NCI-H2227 treated with DMSO at 0.1 percent for 48 hours (cell line): Measurements from ENCODE around the gene HIRIP3.
"Not testable (repeated sequence)": the region's sequence is repeated elsewhere in the genome, so short reads cannot be mapped to it uniquely, and the experiment has no call there.

Experiments used
- DNase-seq: peaks from one replicate; lab custom pipeline; 2025; lab: John Stamatoyannopoulos, UW

Gene HIRIP3

DNA sequence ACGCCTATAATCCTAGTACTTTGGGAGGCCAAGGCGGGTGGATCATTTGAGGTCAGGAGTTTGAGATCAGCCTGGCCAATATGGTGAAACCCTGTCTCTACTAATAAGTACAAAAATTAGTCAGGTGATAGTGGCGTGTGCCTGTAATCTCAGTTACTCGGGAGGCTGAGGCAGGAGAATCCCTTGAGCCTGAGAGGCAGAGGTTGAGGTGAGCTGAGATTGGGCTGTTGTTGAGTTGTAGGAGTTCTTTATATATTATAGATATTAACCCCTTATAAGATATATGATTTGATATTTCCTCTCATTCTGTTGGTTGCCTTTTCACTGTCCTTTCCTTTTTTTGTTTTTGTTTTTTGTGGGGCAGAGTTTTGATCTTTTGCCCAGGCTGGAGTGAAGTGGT is 35.6 kb downstream of the HIRIP3 start:
- DNase-seq = not testable (repeated sequence)

DNA sequence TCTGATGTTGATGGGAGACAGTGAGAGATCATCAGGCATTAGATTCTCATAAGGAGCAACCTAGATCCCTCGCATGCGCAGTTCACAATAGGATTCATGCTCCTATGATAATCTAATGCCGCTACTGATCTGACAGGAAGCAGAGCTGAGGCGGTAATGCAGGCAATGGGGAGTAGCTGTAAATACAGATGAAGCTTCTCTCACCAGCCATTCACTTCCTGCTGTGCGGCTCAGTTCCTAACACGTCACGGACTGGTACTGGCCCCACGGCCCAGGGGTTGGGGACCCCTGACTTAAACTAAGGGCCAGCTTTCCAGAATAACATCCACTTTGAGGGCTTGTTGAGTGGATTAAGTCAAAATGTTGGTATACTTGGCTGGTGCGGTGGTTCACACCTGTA is 36.1 kb downstream of the HIRIP3 start:
- no peak for DNase-seq

DNA sequence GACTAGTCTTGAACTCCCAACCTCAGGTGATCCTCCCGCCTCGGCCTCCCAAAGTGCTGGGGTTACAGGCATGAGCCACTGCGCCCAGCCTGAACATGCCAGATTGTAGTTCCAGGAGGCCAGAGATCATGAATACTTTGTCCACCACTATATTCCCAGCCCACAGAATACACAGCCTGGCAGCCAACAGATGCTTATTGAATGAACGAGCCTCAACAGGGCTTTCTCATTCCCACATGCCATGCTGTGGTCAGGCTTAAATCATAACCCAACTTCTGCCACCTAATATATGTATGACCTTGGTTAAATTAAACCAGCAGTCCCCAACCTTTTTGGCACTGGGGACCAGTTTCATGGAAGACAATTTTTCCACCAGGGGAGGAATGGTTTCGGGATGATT is 36.7 kb downstream of the HIRIP3 start:
- no peak for DNase-seq

DNA sequence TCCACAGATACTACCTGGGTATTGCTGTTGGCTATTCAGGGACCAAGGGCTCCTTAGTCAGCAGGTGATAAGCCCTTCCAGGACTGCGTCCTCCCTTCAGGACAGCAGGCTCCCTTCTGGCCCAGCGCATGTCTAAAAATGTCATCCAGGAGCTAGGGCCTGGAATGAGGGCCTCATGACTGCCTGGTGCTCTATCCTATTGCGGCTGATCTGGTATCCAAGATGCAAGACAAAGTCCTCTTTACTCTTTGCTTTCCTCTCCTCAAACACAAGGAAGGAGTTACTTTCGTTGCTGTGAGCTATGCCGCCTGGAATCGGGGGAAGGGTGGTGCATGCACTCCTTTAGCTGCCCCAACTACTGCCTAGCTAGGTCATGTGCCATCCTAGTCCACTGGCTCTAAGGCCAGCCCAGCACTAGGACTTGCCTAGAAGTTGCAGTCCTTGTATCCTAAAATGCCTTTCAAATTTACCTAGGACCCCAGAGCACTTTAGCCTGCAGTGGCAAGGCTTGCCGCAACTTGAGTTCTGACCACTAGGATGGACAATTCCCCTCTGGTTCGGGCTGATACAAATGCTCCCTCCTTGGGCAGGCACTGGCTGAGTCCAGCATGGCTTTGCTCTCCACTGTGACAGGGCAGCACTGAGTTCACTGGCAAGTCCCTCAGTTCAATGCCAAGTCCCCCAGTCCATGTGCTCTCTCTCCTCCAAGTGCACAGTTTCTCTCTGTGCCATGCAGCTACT is 43.6 kb downstream of the HIRIP3 start:
- DNase-seq = no peak

DNA sequence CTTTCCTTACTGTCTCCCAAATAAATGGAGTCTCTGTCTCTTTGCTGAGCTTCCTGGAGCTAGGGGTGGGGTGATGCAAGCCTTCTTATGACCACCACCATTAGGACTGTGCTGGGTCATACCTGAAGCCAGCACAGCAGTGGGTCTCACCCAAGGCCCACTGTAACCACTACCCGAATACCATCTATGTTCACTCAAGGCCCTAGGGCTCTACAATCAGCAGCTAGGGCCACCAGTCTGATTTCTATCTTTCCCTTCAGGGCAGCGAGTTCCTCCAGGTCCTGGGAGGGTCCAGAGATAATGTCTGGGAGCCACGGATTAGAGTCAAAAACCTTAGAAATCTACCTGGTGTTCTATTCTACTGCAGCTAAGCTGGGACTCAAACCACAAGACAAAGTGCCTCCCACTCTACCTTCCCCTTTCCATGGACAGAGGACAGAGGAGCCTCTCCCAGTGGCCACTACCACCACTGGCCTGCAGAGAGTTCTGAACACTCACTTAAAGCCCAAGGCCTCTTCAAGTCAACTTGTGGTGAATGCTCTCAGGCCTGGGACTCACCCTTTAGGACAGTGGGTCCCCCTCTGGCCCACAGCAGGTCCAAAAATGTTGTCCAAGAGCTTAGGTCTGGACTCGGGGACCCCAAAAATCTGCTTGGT is 44.5 kb downstream of the HIRIP3 start:
- DNase-seq = no peak

DNA sequence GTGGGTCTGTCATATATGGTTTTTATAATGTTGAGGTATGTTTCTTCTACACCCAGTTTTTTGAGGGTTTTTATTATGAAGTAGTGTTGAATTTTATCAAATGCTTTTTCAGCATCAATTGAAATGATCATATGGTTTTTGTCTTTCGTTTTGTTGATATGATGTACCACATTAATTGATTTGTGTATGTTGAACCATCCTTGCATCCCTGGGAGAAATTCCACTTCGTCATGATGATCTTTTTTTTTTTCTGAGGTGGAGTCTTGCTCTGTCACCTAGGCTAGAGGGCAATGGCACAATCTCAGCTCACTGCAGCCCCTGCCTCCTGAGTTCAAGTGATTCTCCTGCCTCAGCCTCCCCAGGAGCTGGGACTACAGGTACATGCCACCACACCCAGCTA is 47.5 kb downstream of the HIRIP3 start:
- no peak for DNase-seq

DNA sequence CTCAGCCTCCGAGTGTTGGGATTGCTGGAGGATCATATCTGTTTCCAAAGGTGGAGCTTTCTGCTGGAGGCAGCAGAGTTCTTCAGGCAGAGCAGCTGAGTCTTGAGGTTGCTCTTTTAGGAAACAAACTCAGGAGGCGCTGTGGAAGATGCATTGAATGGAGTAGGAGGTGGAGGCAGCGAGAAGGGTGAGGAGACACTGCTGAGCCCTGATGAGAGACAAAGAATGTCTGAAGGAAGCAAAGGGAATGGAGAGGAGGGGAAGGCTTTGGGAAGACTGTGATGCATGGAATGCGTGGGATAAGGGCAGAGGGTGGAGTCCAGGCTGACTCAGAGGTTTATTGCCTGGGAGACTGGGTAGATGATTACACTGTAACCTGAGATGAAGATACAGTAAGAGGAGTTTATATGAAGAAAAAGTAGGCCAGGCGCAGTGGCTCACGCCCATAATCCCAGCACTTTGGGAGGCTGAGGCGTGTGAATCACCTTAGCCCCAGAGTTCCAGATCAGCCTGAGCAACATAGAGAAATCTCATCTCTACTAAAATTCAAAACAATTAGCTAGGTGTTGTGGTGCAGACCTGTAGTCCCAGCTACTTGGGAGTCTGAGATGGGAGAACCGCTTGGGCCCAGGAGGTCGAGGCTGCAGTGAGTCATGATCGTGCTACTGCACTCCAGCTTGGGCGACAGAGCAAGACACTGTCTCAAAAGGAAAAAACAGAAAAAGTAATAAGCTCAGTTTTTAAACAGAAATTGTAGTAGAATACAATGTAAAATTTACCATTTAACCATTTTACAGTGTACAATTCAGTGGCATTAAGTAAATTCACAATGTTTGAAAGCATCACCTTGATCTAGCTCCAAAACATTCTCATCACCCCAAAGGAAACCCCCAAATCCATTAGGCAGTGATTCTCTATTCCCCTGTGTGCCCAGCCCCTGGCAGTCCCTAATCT is 51.3 kb downstream of the HIRIP3 start:
- DNase-seq = peak; percentile 75
